Prostate gland (tissue), 2 donors: ENCODE data around the gene TMCO1.

Experiments used
- CTCF ChIP-seq, 4 experiments: fragments of 200-600 bp in 2 of 4; fragments of 450-650 bp in 2 of 4; sonication (generic) in 2 of 4; IDR thresholded peaks; 1 replicate in 3 of 4; 2 replicates in 1 of 4; pipeline ENCODE4 v1.5.1; 2016 to 2019; ENCODE audit warnings: antibody characterized with exemption in 4 of 4, mild to moderate bottlenecking in 2 of 4, moderate library complexity in 2 of 4
- POLR2A ChIP-seq: fragments of 450-650 bp; IDR thresholded peaks from one replicate; pipeline ENCODE4 v1.6.1; 2016; ENCODE audit warnings: antibody characterized with exemption, mild to moderate bottlenecking
- POLR2AphosphoS5 ChIP-seq: sonication (generic); formaldehyde crosslinking; IDR thresholded peaks from one replicate; pipeline ENCODE4 v1.6.1; 2017; ENCODE audit warnings: antibody characterized with exemption

GRCh38 chr1:165755393-165756010, 13.2 kb downstream of the TMCO1 start:
- TF ChIP-seq CTCF (IDR thresholded peaks at IDR 0.05) (no peak), POLR2AphosphoS5 (no peak), POLR2A (no peak)
